NCI-H1436 (cell line): ENCODE measurements around the gene FHIT.

ENCODE experiments used
- DNase-seq: peaks from one replicate; lab custom pipeline; 2025; lab: John Stamatoyannopoulos, UW

Gene FHIT

GRCh38 chr3:60216462-60217075 lies 1034.7 kb downstream of the FHIT start:
- no peak for DNase-seq

- no peak for DNase-seq
Observed at GRCh38 chr3:60215946-60216345, 1035.3 kb downstream of the FHIT start.

- no peak for DNase-seq
Observed at GRCh38 chr3:60207905-60208304, 1043.3 kb downstream of the FHIT start.

- DNase-seq = no peak
Observed at GRCh38 chr3:60206206-60206605, 1045.0 kb downstream of the FHIT start.

GRCh38 chr3:60202052-60202726 lies 1049.1 kb downstream of the FHIT start:
- DNase-seq = no peak

- DNase-seq = no peak
Observed at GRCh38 chr3:60199306-60199705, 1051.9 kb downstream of the FHIT start.

- DNase-seq = no peak
Observed at GRCh38 chr3:60198179-60198720, 1053.0 kb downstream of the FHIT start.

- DNase-seq = no peak
Observed at GRCh38 chr3:60192297-60193114, 1058.7 kb downstream of the FHIT start.

- DNase-seq = no peak
Observed at GRCh38 chr3:60190073-60190472, 1061.2 kb downstream of the FHIT start.

- no peak for DNase-seq
Observed at GRCh38 chr3:60189304-60189703, 1061.9 kb downstream of the FHIT start.

GRCh38 chr3:60188803-60189202 lies 1062.4 kb downstream of the FHIT start:
- DNase-seq = no peak

GRCh38 chr3:60187343-60187742 lies 1063.9 kb downstream of the FHIT start:
- DNase-seq = no peak

GRCh38 chr3:60186359-60186758 lies 1064.9 kb downstream of the FHIT start:
- DNase-seq = no peak

GRCh38 chr3:60185161-60185560 lies 1066.1 kb downstream of the FHIT start:
- DNase-seq = no peak

- no peak for DNase-seq
Observed at GRCh38 chr3:60182697-60183096, 1068.6 kb downstream of the FHIT start.

GRCh38 chr3:60178931-60179653 lies 1072.2 kb downstream of the FHIT start:
- DNase-seq = no peak

GRCh38 chr3:60177726-60178125 lies 1073.5 kb downstream of the FHIT start:
- DNase-seq = no peak

- DNase-seq = no peak
Observed at GRCh38 chr3:60176614-60177013, 1074.6 kb downstream of the FHIT start.

- DNase-seq = no peak
Observed at GRCh38 chr3:60175680-60176079, 1075.6 kb downstream of the FHIT start.

GRCh38 chr3:60169755-60170154 lies 1081.5 kb downstream of the FHIT start:
- no peak for DNase-seq

GRCh38 chr3:60167186-60167585 lies 1084.1 kb downstream of the FHIT start:
- no peak for DNase-seq
